OCI-LY3 (cell line): ENCODE measurements around the gene CCDC38.
"Not testable (repeated sequence)": the region's sequence is repeated elsewhere in the genome, so short reads cannot be mapped to it uniquely, and the experiment has no call there.

Experiments
- H2AFZ ChIP-seq: fragments of 200-600, 300-600 bp; shearing (Covaris generic); 2 replicates; pipeline ENCODE4 v1.6.0; 2014; ENCODE audit warnings: antibody characterized with exemption, low read depth, low read length
- H3K27ac ChIP-seq: fragments of 200-600, 300-600 bp; sonication (generic); 2 replicates; pipeline ENCODE4 v1.5.1; 2014; ENCODE audit warnings: mild to moderate bottlenecking, low read length, moderate library complexity, mixed read lengths
- H3K27me3 ChIP-seq: fragments of 200-600, 300-600 bp; sonication (generic); 2 replicates; pipeline ENCODE4 v1.6.1; 2014; ENCODE audit warnings: low read depth, low read length, mixed read lengths
- H3K36me3 ChIP-seq: fragments of 200-600, 300-600 bp; sonication (generic); replicated peaks from 2 replicates; pipeline ENCODE3; 2014; ENCODE audit warnings: low read depth, low read length, mixed read lengths
- H3K4me1 ChIP-seq: fragments of 300-600, 200-600 bp; sonication (generic); 2 replicates; pipeline ENCODE4 v1.6.1; 2014; ENCODE audit warnings: low read length, mixed read lengths
- H3K4me2 ChIP-seq: fragments of 200-600, 300-600 bp; sonication (generic); 2 replicates; pipeline ENCODE4 v1.6.1; 2014; ENCODE audit warnings: low read length, mixed read lengths
- H3K4me3 ChIP-seq: fragments of 300-600, 200-600 bp; sonication (generic); 2 replicates; pipeline ENCODE4 v1.5.1; 2014; ENCODE audit warnings: antibody characterized with exemption, mild to moderate bottlenecking, low read length, moderate library complexity
- H3K79me2 ChIP-seq: fragments of 300-600, 200-600 bp; shearing (Covaris generic); 2 replicates; pipeline ENCODE4 v1.6.1; 2014; ENCODE audit warnings: mild to moderate bottlenecking, low read length, mixed read lengths
- H3K9ac ChIP-seq: fragments of 300-600, 200-600 bp; shearing (Covaris generic); 2 replicates; pipeline ENCODE4 v1.6.0; 2014; ENCODE audit warnings: mild to moderate bottlenecking, low read length, moderate library complexity
- H3K9me3 ChIP-seq: fragments of 200-600, 300-600 bp; shearing (Covaris generic); 2 replicates; pipeline ENCODE4 v1.6.1; 2014; ENCODE audit warnings: low read length, mixed read lengths; ENCODE audit not compliant: insufficient read depth
- H4K20me1 ChIP-seq: fragments of 200-600, 300-600 bp; sonication (generic); 2 replicates; pipeline ENCODE4 v1.6.1; 2016; ENCODE audit warnings: low read length, mixed read lengths; ENCODE audit not compliant: insufficient read depth
- EZH2phosphoT487 ChIP-seq: fragments of 200-600 bp; shearing (Covaris generic); IDR thresholded peaks from 2 replicates; pipeline ENCODE4 v1.6.1; 2018; ENCODE audit warnings: antibody characterized with exemption, mixed run types, low read depth
- TF ChIP-seq, protein P1 (sequence below): fragments of 200-600, 300-600 bp; sonication (generic); IDR thresholded peaks from 2 replicates; pipeline ENCODE4 v1.5.1; 2014; ENCODE audit warnings: antibody characterized with exemption, low read length, low read depth

CCDC38 gene

DNA sequence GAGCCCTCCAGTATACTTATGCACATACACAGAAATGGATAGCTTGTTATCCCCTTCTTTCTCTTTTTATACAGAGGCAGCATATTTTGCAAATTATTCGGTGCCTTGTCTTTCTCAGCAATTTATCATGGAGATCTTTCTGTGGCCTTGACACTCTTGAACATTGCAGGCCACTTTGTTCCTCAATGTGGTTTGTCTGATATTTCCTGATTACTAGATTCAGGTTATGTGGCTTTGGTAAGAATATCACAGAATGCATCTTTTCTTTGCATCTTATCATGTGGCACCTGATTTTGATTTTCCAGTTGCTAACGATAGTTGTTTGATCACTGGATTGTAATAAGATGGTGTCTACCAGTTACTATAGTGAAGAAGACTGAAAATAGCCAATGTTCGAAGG, 90.8 kb downstream of the CCDC38 start:
- no peak overlapping the region for H3K4me2 ChIP-seq
- peaks cover 15% of the 10 kb centered on the region for H3K27me3 ChIP-seq
- TF ChIP-seq EZH2phosphoT487, result no peak
- TF ChIP-seq, protein P1, sequence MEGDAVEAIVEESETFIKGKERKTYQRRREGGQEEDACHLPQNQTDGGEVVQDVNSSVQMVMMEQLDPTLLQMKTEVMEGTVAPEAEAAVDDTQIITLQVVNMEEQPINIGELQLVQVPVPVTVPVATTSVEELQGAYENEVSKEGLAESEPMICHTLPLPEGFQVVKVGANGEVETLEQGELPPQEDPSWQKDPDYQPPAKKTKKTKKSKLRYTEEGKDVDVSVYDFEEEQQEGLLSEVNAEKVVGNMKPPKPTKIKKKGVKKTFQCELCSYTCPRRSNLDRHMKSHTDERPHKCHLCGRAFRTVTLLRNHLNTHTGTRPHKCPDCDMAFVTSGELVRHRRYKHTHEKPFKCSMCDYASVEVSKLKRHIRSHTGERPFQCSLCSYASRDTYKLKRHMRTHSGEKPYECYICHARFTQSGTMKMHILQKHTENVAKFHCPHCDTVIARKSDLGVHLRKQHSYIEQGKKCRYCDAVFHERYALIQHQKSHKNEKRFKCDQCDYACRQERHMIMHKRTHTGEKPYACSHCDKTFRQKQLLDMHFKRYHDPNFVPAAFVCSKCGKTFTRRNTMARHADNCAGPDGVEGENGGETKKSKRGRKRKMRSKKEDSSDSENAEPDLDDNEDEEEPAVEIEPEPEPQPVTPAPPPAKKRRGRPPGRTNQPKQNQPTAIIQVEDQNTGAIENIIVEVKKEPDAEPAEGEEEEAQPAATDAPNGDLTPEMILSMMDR, result no peak

DNA sequence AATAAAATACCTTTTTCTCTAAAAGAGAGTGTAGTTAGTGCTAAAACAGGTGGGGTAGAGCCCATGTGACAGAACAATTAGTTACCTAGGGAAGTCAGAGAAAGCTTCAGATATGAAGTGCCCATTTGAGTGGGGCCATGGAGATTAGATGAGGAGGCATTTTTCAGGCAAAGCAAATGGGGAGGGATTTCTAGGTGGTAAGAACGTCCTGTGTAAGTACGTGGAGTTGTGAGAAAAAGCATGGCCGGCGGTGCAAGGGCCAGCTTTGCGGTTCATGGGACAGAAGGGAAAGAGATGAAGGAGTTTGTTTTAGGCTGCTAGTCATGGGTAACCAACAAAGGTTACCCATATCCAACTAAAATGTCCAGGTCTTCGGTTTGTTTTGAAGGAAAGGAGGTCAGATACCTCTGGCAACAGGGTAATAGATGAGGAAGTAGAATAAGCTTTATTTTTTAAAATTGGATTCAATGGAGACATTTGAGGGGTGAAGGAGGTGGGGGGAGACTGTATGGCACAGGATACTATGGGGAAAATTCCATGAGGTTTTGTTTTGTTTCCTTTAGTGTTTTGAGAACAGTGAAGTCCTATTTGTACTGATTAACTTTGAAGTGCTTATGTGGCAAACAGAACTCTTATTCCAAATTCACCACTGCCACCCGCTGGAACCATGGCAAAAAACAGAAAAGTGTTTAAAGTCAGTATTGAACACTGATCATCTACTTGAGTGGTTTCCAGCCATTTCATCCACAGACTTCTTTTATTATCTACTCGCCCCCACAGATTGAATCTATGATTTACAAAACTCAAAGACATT, 93.6 kb downstream of the CCDC38 start:
- Histone ChIP-seq H3K4me1 (no peaks in the 10 kb centered on the region), H3K4me3 (peak overlapping the region; percentile 30), H2AFZ (peak overlapping the region; percentile 22; the same call in 1 of the 2 replicates), H3K79me2 (no peaks in the 10 kb centered on the region), H3K4me2 (peak overlapping the region; percentile 39), H3K27ac (no peak overlapping the region), H3K27me3 (peaks cover 14% of the 10 kb centered on the region), H3K9ac (no peak overlapping the region), H4K20me1 (no peaks in the 10 kb centered on the region), H3K36me3 (no peaks in the 10 kb centered on the region), H3K9me3 (no peaks in the 10 kb centered on the region)
- no peak for TF ChIP-seq EZH2phosphoT487
- TF ChIP-seq, protein P1, result peak; percentile 53

More for the DNA sequence above, 90.8 kb downstream of the CCDC38 start:
- H3K4me3 ChIP-seq, result no peak overlapping the region
- no peaks in the 10 kb centered on the region for H3K36me3 ChIP-seq
- no peaks in the 10 kb centered on the region for H3K4me1 ChIP-seq
- no peak overlapping the region for H3K27ac ChIP-seq
- no peaks in the 10 kb centered on the region for H3K79me2 ChIP-seq
- no peaks in the 10 kb centered on the region for H3K9me3 ChIP-seq
- no peak overlapping the region for H2AFZ ChIP-seq
- no peaks in the 10 kb centered on the region for H4K20me1 ChIP-seq
- H3K9ac ChIP-seq, result no peak overlapping the region

DNA sequence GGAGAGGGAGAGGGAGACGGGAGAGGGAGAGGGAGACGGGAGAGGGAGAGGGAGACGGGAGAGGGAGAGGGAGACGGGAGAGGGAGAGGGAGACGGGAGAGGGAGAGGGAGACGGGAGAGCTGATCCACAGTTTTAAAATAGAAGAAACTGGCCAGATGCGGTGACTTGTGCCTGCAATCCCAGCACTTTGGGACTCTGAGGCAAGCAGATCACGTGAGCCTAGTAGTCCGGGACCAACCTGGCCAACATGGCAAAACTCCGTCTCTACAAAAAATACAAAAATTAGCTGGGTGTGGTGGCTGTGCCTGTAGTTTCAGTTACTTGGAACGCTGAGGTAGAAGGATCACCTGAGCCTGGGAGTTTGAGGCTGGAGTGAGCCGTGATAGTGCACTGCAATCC, 100.0 kb downstream of the CCDC38 start:
- not testable (repeated sequence) for H3K79me2 ChIP-seq, H3K27ac ChIP-seq, H3K9me3 ChIP-seq, H3K36me3 ChIP-seq, H3K4me1 ChIP-seq, H3K4me3 ChIP-seq, H4K20me1 ChIP-seq, H2AFZ ChIP-seq, H3K9ac ChIP-seq, H3K4me2 ChIP-seq
- peaks cover 14% of the 10 kb centered on the region for H3K27me3 ChIP-seq

DNA sequence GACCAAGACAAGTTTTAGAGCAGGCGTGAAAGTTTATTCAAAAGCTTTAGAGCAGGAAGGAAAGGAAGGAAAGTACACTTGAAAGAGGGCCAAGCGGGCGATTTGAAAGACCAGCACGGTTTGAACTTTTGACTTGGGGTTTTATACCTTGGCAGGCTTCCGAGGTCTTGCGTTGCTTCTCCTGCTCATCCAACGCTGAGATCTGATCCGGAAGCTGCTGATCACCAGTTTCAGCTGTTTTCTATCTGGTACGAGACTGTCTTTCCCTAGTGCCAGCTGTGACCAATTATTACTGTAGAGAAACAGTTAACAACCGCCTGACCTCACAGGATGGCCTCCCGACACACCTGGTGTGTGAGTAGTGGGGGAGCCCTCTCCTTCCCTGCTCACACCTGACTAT, 104.3 kb downstream of the CCDC38 start:
- H3K27ac ChIP-seq, result no peak overlapping the region
- no peak overlapping the region for H3K9ac ChIP-seq
- no peak for TF ChIP-seq EZH2phosphoT487
- no peaks in the 10 kb centered on the region for H4K20me1 ChIP-seq
- H3K4me3 ChIP-seq, result no peak overlapping the region
- peaks cover 22% of the 10 kb centered on the region for H3K27me3 ChIP-seq
- no peaks in the 10 kb centered on the region for H3K4me1 ChIP-seq
- no peaks in the 10 kb centered on the region for H3K36me3 ChIP-seq
- H3K9me3 ChIP-seq, result no peaks in the 10 kb centered on the region
- no peaks in the 10 kb centered on the region for H3K79me2 ChIP-seq
- H2AFZ ChIP-seq, result no peak overlapping the region
- no peak overlapping the region for H3K4me2 ChIP-seq

DNA sequence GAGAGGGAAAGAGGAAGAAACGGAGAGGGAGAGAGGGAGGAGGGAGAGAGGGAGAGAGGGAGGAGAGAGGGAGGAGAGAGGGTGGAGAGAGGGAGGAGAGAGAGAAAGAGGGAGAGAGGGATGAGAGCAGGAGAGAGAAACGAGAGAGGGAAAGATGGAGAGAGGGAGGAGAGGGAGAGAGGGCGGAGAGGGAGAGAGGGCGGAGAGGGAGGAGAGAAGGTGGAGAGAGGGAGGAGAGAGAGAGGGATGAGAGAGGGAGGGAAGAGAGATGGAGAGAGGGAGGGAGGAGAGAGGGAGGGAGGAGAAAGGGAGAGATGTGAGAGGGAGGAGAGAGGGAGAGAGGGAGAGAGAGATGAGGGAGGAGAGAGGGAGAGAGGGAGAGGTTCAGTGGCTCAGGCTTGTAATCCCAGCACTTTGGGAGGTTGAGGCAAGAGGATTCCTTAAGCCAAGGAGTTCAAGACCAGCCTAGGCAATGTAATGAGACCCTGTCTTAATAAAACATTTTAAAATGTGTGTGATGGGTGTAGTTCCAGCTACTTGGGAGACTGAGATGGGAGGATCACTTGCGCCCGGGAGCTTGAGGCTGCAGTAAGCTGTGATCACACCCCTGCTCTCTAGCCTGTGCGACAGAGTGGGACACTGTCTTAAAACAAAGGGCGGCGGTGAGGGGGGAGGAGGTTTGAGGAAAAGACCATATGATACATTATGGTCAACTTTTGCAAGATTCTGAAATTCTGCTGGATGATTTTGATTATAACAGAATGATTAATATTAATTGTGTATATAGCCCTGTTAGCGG, 105.0 kb downstream of the CCDC38 start:
- Histone ChIP-seq H3K36me3 (no peaks in the 10 kb centered on the region), H4K20me1 (no peaks in the 10 kb centered on the region), H3K4me2 (no peak overlapping the region), H3K9me3 (no peaks in the 10 kb centered on the region), H3K27me3 (peaks cover 27% of the 10 kb centered on the region), H3K4me3 (no peak overlapping the region), H3K4me1 (no peaks in the 10 kb centered on the region), H3K79me2 (no peaks in the 10 kb centered on the region), H2AFZ (no peak overlapping the region), H3K9ac (no peak overlapping the region), H3K27ac (no peak overlapping the region)
- no peak for TF ChIP-seq EZH2phosphoT487
- TF ChIP-seq, protein P1, result no peak
